ENCODE measurements around the gene CSHL1. TPM values are rescaled to one million over a fixed set of nuclear protein-coding genes. Genes with fewer than 3 reads are reported as not detected.

The CSHL1 gene
- total RNA-seq: not detected
- long read RNA-seq: 0 reads

GRCh38 chr17:63911041-63911635 is at the start of gene CSHL1:
TSS of gene CSHL1 (minus strand) at chr17:63911258. CDS start at chr17:63911196, 62 bp downstream.
- Histone ChIP-seq H3K4me3 (no peak within 1 kb of the TSS), H3K4me1 (no peaks in the 10 kb centered on the region), H3K27ac (no peak within 1 kb of the TSS), H3K9me3 (no peaks in the 10 kb centered on the region), H3K36me3 (no peaks in the 10 kb centered on the region), H3K27me3 (ENCODE audit: low read depth) (peaks cover 6% of the 10 kb centered on the region)
- TF ChIP-seq CTCF (IDR thresholded peaks at IDR 0.05): no peak
- intact Hi-C loops (cut with DNase I): no loop called here
- ATAC-seq (no peak), DNase-seq (no peak)

GRCh38 chr17:63960430-63960829 is 49.4 kb upstream of the CSHL1 start:
- no peak for ATAC-seq
- H3K36me3 ChIP-seq: no peaks in the 10 kb centered on the region

GRCh38 chr17:63960006-63960405 is 48.9 kb upstream of the CSHL1 start:
- H3K4me3 ChIP-seq: no peak overlapping the region
- no peak for DNase-seq

More at GRCh38 chr17:63960430-63960829, 49.4 kb upstream of the CSHL1 start:
- intact Hi-C loops (cut with DNase I): no loop called here
- Histone ChIP-seq H3K4me1 (peaks cover 5% of the 10 kb centered on the region), H3K9me3 (no peaks in the 10 kb centered on the region), H3K27ac (no peak overlapping the region), H3K27me3 (ENCODE audit: low read depth) (no peaks in the 10 kb centered on the region), H3K4me3 (no peak overlapping the region)
- no peak for TF ChIP-seq CTCF (IDR thresholded peaks at IDR 0.05)
- DNase-seq: no peak

GRCh38 chr17:63956296-63956920 is 45.4 kb upstream of the CSHL1 start:
- intact Hi-C loops (cut with DNase I): no loop called here
- ATAC-seq (no peak), DNase-seq (no peak)
- H3K27ac ChIP-seq: no peak overlapping the region
- H3K4me3 ChIP-seq: no peak overlapping the region
- H3K4me1 ChIP-seq: no peaks in the 10 kb centered on the region
- no peaks in the 10 kb centered on the region for H3K27me3 ChIP-seq (ENCODE audit: low read depth)
- TF ChIP-seq CTCF (IDR thresholded peaks at IDR 0.05): no peak
- no peaks in the 10 kb centered on the region for H3K9me3 ChIP-seq
- H3K36me3 ChIP-seq: no peaks in the 10 kb centered on the region

More at GRCh38 chr17:63960006-63960405, 48.9 kb upstream of the CSHL1 start:
- Histone ChIP-seq H3K27ac (no peak overlapping the region), H3K4me1 (peaks cover 5% of the 10 kb centered on the region), H3K9me3 (no peaks in the 10 kb centered on the region), H3K36me3 (no peaks in the 10 kb centered on the region), H3K27me3 (ENCODE audit: low read depth) (no peaks in the 10 kb centered on the region)
- no peak for TF ChIP-seq CTCF (IDR thresholded peaks at IDR 0.05)
- ATAC-seq: no peak
- intact Hi-C loops (cut with DNase I): no loop called here

- DNase-seq: no peak
These were observed 44.7 kb upstream of the CSHL1 start for GRCh38 chr17:63955791-63956190.

More at GRCh38 chr17:63955791-63956190, 44.7 kb upstream of the CSHL1 start:
- Histone ChIP-seq H3K9me3 (no peaks in the 10 kb centered on the region), H3K36me3 (no peaks in the 10 kb centered on the region), H3K27ac (no peak overlapping the region), H3K4me3 (no peak overlapping the region), H3K4me1 (no peaks in the 10 kb centered on the region), H3K27me3 (ENCODE audit: low read depth) (no peaks in the 10 kb centered on the region)
- TF ChIP-seq CTCF (IDR thresholded peaks at IDR 0.05): no peak
- ATAC-seq: no peak
- intact Hi-C loops (cut with DNase I): no loop called here
